GM12878 (cell line): ENCODE results near the gene CYB5R2. TPM values are rescaled to one million over a fixed set of nuclear protein-coding genes. Genes with fewer than 3 reads are reported as not detected.

Experiments
- ATAC-seq: fragments of 200-7000 bp; cut with Tn5 transposase; 3 replicates; pipeline ENCODE4 v1.9.1; 2020; ENCODE audit warnings: mild to moderate bottlenecking, moderate library complexity
- BruUV-seq: library from RNA; stranded (reverse); fragments of 400-500 nt; replicated peaks from 2 replicates; lab custom pipeline; 2021; lab: Mats Ljungman, UMichigan
- CTCF ChIA-PET: fragments of 300-600 bp; sonication (Branson Sonifier 250); formaldehyde crosslinking; extraction: SDS; loops from one replicate; lab custom pipeline; 2021; ENCODE audit warnings: inconsistent platforms; lab: Yijun Ruan, JAX
- POLR2A ChIA-PET: fragments of 350-600 bp; formaldehyde crosslinking; extraction: SDS; loops from one replicate; lab custom pipeline; 2021; ENCODE audit warnings: inconsistent platforms; lab: Charles Lee
- RAD21 ChIA-PET: fragments of 300-600 bp; sonication (Branson Sonifier 250); formaldehyde crosslinking; loops from one replicate; lab custom pipeline; 2023; ENCODE audit warnings: antibody characterized with exemption; ENCODE audit not compliant: unreplicated experiment; lab: Charles Lee
- SMC1A ChIA-PET: fragments of 300-600 bp; sonication (Branson Sonifier 250); formaldehyde crosslinking; loops from one replicate; lab custom pipeline; 2023; ENCODE audit not compliant: unreplicated experiment, uncharacterized antibody; lab: Charles Lee
- DNase-seq: peaks from one replicate; pipeline ENCODE4 v3.0.0-alpha.2; 2011; ENCODE audit warnings: low read depth, low spot score
- FAIRE-seq: peaks from 3 replicates; lab custom pipeline; 2011; peaks lifted over from hg19 to GRCh38; lab: Jason Lieb, UNC
- H2AFZ ChIP-seq: 2 replicates; pipeline ENCODE4 v1.6.0; 2011; ENCODE audit warnings: low read depth, low read length, control low read depth; ENCODE audit not compliant: control insufficient read depth
- H3K27ac ChIP-seq: 2 replicates; pipeline ENCODE4 v1.5.1; 2011; ENCODE audit warnings: control low read depth; ENCODE audit not compliant: control insufficient read depth, insufficient read depth
- H3K27me3 ChIP-seq, 2 experiments: replicated peaks in 1 of 2; 2 replicates each; pipeline versions ENCODE4 v1.6.0 to v1.6.1; 2011; ENCODE audit warnings: low read length in 1 of 2; ENCODE audit not compliant: control insufficient read depth in 2 of 2, insufficient read depth in 2 of 2
- H3K36me3 ChIP-seq, 2 experiments: 2 replicates each; pipeline ENCODE4 v1.5.1; 2011; ENCODE audit warnings: low read length in 1 of 2; ENCODE audit not compliant: control insufficient read depth in 2 of 2, insufficient read depth in 2 of 2
- H3K4me1 ChIP-seq: 2 replicates; pipeline ENCODE4 v1.6.1; 2011; ENCODE audit warnings: mild to moderate bottlenecking, low read length, moderate library complexity, mixed read lengths; ENCODE audit not compliant: control insufficient read depth, insufficient read depth
- H3K4me2 ChIP-seq: 2 replicates; pipeline ENCODE4 v1.6.0; 2011; ENCODE audit warnings: control low read depth; ENCODE audit not compliant: control insufficient read depth, insufficient read depth
- H3K4me3 ChIP-seq: fragments of 200-600 bp; sonication (generic); 2 replicates; pipeline ENCODE4 v1.5.1; 2016
- H3K79me2 ChIP-seq: 2 replicates; pipeline ENCODE4 v1.6.0; 2011; ENCODE audit warnings: low read length; ENCODE audit not compliant: control insufficient read depth, insufficient read depth
- H3K9ac ChIP-seq: 2 replicates; pipeline ENCODE4 v1.8.0; 2011; ENCODE audit warnings: low read length, control low read depth, mixed read lengths; ENCODE audit not compliant: control insufficient read depth, insufficient read depth
- H3K9me3 ChIP-seq: replicated peaks from 3 replicates; pipeline ENCODE4 v1.5.1; 2011; ENCODE audit warnings: mild to moderate bottlenecking, low read length; ENCODE audit not compliant: control insufficient read depth, insufficient read depth
- H4K20me1 ChIP-seq: 2 replicates; pipeline ENCODE4 v1.6.0; 2011; ENCODE audit not compliant: control insufficient read depth, insufficient read depth
- BCL11A ChIP-seq: IDR thresholded peaks from 2 replicates; pipeline ENCODE4 v1.6.1; 2011; ENCODE audit warnings: low read depth, low read length
- CHD4 ChIP-seq: fragments of 200-600 bp; sonication (generic); IDR thresholded peaks from 2 replicates; pipeline ENCODE4 v1.6.1; 2016; ENCODE audit warnings: mild to moderate bottlenecking
- LARP7 ChIP-seq: fragments of 450-650 bp; IDR thresholded peaks from 2 replicates; pipeline ENCODE4 v1.6.1; 2017; ENCODE audit warnings: mild to moderate bottlenecking
- MEF2A ChIP-seq: IDR thresholded peaks from 2 replicates; pipeline ENCODE4 v1.6.1; 2011; ENCODE audit warnings: low read depth, mild to moderate bottlenecking, low read length, moderate library complexity; ENCODE audit not compliant: insufficient read depth
- PAX5 ChIP-seq: IDR thresholded peaks from 2 replicates; pipeline ENCODE4 v1.6.1; 2011; ENCODE audit warnings: low read depth, low read length, borderline replicate concordance
- RFX5 ChIP-seq: IDR thresholded peaks from 2 replicates; pipeline ENCODE4 v1.6.1; 2011; ENCODE audit warnings: low read depth, low read length, improper control_type of control experiment
- RUNX3 ChIP-seq: IDR thresholded peaks from 2 replicates; pipeline ENCODE4 v1.6.1; 2012; ENCODE audit warnings: low read length, inconsistent platforms
- SMC3 ChIP-seq: IDR thresholded peaks from 2 replicates; pipeline ENCODE4 v1.6.1; 2011; ENCODE audit warnings: low read length, improper control_type of control experiment, borderline replicate concordance
- ZNF274 ChIP-seq: IDR thresholded peaks from one replicate; pipeline ENCODE4 v1.8.0; 2011; ENCODE audit not compliant: insufficient read length, insufficient read depth
- WGBS: methylation state at CpG from one replicate; pipeline ENCODE4 v1.1.6; 2016; ENCODE audit warnings: low lambda C conversion rate; ENCODE audit not compliant: insufficient replicate concordance, insufficient coverage; ENCODE audit errors: missing lambda C conversion rate; 5-methylcytosine and 5-hydroxymethylcytosine counted together
- in situ Hi-C: fragments of 300-500 bp; cut with MboI; formaldehyde crosslinking; loops from 9 replicates; pipeline ENCODE4 v1.14.3; 2018; ENCODE audit warnings: mixed read lengths
- intact Hi-C: fragments of 100-400 bp; cut with micrococcal nuclease; formaldehyde crosslinking; loops from one replicate; pipeline ENCODE4 v1.14.2; 2022; ENCODE audit not compliant: unreplicated experiment
- polyA plus RNA-seq, 11 experiments: library from polyadenylated mRNA; depleted of rRNA in 4 of 11; unstranded in 6 of 11; stranded (reverse) in 5 of 11; fragments of >200 nt; fragmentation: Nextera tagmentation in 4 of 11; fragmentation: Illumina TruSeq in 1 of 11; extraction: Ambion mirVana in 4 of 11; extraction: Trizol in 1 of 11; gene quantifications; 1 replicate in 1 of 11; 2 replicates in 10 of 11; pipeline versions ENCODE4 v1.2.1 to v1.2.3, GENCODE V29; 2011 to 2016; ENCODE audit warnings: inconsistent platforms in 2 of 11, missing spikeins in 2 of 11, low read depth in 1 of 11
- total RNA-seq, 4 experiments: library from RNA; depleted of rRNA in 3 of 4; stranded (reverse); fragments of >200 nt in 3 of 4; fragmentation: Illumina TruSeq in 1 of 4; extraction: Trizol in 1 of 4; gene quantifications; 2 replicates each; pipeline versions ENCODE4 v1.2.1 to v1.2.3, GENCODE V29; 2013 to 2021
- TF ChIP-seq, protein P1 (sequence below): fragments of 450-650 bp; formaldehyde crosslinking; IDR thresholded peaks from 2 replicates; pipeline ENCODE4 v1.5.0; 2022; ENCODE audit warnings: mild to moderate bottlenecking, missing genetic modification characterization
- TF ChIP-seq, protein P2 (sequence below): fragments of 450-650 bp; formaldehyde crosslinking; IDR thresholded peaks from 2 replicates; pipeline ENCODE4 v1.4.0; 2020; ENCODE audit warnings: mild to moderate bottlenecking, moderate library complexity
- TF ChIP-seq, protein P3 (sequence below): fragments of 450-650 bp; IDR thresholded peaks from 2 replicates; pipeline ENCODE4 v1.6.1; 2018; ENCODE audit warnings: borderline replicate concordance, mild to moderate bottlenecking; ENCODE audit not compliant: partially characterized antibody
- TF ChIP-seq, protein P4 (sequence below): IDR thresholded peaks from 2 replicates; pipeline ENCODE4 v1.6.1; 2012; ENCODE audit warnings: low read length, inconsistent platforms

CYB5R2 gene
- total and polyA plus RNA-seq, 10 of the 15 experiments (the other 5 are each of a cell fraction or from before 2014, with no cell fraction given) = 21.0 to 111 (median 70.4) TPM

DNA sequence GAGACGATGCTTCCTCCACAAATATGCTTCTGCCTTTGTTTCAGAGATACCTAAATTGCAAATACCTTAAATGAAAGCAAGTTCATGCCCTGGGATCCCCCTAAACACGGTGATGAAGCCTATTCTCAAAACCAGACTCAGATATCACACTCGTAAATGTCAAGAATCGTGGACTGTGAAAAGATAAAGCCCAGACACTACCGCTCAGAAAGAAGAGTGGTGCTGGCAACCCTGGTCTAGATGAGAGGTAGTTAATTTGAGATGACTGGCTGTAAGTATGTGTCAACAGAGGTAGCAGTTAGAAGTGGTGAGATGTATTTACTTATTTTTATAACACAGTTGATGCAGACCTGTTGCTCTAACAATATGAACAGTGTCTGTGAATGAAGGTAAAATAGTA is 30.4 kb upstream of the CYB5R2 start:
- no peaks in the 10 kb centered on the region for H3K36me3 ChIP-seq
- no peaks in the 10 kb centered on the region for H3K9me3 ChIP-seq
- H4K20me1 ChIP-seq = no peaks in the 10 kb centered on the region
- RAD21 ChIA-PET = no interaction called here
- no peak overlapping the region for H2AFZ ChIP-seq
- H3K4me3 ChIP-seq = no peak overlapping the region
- in situ Hi-C loops (no loop called here), intact Hi-C loops (no loop called here)
- H3K79me2 ChIP-seq = no peaks in the 10 kb centered on the region
- TF ChIP-seq LARP7 (no peak), MEF2A (no peak), BCL11A (no peak), RFX5 (no peak), RUNX3 (no peak), SMC3 (no peak), CHD4 (no peak), ZNF274 (no peak), PAX5 (no peak)
- TF ChIP-seq, protein P1, sequence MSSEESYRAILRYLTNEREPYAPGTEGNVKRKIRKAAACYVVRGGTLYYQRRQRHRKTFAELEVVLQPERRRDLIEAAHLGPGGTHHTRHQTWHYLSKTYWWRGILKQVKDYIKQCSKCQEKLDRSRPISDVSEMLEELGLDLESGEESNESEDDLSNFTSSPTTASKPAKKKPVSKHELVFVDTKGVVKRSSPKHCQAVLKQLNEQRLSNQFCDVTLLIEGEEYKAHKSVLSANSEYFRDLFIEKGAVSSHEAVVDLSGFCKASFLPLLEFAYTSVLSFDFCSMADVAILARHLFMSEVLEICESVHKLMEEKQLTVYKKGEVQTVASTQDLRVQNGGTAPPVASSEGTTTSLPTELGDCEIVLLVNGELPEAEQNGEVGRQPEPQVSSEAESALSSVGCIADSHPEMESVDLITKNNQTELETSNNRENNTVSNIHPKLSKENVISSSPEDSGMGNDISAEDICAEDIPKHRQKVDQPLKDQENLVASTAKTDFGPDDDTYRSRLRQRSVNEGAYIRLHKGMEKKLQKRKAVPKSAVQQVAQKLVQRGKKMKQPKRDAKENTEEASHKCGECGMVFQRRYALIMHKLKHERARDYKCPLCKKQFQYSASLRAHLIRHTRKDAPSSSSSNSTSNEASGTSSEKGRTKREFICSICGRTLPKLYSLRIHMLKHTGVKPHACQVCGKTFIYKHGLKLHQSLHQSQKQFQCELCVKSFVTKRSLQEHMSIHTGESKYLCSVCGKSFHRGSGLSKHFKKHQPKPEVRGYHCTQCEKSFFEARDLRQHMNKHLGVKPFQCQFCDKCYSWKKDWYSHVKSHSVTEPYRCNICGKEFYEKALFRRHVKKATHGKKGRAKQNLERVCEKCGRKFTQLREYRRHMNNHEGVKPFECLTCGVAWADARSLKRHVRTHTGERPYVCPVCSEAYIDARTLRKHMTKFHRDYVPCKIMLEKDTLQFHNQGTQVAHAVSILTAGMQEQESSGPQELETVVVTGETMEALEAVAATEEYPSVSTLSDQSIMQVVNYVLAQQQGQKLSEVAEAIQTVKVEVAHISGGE (CRISPR knock-in tag) = no peak
- TF ChIP-seq, protein P2, sequence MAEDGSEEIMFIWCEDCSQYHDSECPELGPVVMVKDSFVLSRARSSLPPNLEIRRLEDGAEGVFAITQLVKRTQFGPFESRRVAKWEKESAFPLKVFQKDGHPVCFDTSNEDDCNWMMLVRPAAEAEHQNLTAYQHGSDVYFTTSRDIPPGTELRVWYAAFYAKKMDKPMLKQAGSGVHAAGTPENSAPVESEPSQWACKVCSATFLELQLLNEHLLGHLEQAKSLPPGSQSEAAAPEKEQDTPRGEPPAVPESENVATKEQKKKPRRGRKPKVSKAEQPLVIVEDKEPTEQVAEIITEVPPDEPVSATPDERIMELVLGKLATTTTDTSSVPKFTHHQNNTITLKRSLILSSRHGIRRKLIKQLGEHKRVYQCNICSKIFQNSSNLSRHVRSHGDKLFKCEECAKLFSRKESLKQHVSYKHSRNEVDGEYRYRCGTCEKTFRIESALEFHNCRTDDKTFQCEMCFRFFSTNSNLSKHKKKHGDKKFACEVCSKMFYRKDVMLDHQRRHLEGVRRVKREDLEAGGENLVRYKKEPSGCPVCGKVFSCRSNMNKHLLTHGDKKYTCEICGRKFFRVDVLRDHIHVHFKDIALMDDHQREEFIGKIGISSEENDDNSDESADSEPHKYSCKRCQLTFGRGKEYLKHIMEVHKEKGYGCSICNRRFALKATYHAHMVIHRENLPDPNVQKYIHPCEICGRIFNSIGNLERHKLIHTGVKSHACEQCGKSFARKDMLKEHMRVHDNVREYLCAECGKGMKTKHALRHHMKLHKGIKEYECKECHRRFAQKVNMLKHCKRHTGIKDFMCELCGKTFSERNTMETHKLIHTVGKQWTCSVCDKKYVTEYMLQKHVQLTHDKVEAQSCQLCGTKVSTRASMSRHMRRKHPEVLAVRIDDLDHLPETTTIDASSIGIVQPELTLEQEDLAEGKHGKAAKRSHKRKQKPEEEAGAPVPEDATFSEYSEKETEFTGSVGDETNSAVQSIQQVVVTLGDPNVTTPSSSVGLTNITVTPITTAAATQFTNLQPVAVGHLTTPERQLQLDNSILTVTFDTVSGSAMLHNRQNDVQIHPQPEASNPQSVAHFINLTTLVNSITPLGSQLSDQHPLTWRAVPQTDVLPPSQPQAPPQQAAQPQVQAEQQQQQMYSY (CRISPR knock-in tag) = no peak
- TF ChIP-seq, protein P3, sequence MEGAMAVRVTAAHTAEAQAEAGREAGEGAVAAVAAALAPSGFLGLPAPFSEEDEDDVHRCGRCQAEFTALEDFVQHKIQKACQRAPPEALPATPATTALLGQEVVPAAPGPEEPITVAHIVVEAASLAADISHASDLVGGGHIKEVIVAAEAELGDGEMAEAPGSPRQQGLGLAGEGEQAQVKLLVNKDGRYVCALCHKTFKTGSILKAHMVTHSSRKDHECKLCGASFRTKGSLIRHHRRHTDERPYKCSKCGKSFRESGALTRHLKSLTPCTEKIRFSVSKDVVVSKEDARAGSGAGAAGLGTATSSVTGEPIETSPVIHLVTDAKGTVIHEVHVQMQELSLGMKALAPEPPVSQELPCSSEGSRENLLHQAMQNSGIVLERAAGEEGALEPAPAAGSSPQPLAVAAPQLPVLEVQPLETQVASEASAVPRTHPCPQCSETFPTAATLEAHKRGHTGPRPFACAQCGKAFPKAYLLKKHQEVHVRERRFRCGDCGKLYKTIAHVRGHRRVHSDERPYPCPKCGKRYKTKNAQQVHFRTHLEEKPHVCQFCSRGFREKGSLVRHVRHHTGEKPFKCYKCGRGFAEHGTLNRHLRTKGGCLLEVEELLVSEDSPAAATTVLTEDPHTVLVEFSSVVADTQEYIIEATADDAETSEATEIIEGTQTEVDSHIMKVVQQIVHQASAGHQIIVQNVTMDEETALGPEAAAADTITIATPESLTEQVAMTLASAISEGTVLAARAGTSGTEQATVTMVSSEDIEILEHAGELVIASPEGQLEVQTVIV = no peak
- TF ChIP-seq, protein P4, sequence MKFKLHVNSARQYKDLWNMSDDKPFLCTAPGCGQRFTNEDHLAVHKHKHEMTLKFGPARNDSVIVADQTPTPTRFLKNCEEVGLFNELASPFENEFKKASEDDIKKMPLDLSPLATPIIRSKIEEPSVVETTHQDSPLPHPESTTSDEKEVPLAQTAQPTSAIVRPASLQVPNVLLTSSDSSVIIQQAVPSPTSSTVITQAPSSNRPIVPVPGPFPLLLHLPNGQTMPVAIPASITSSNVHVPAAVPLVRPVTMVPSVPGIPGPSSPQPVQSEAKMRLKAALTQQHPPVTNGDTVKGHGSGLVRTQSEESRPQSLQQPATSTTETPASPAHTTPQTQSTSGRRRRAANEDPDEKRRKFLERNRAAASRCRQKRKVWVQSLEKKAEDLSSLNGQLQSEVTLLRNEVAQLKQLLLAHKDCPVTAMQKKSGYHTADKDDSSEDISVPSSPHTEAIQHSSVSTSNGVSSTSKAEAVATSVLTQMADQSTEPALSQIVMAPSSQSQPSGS = no peak
- SMC1A ChIA-PET = no interaction called here
- H3K4me1 ChIP-seq = no peaks in the 10 kb centered on the region
- H3K4me2 ChIP-seq = no peak overlapping the region
- DNase-seq = no peak
- no TSS peak for BruUV-seq
- peaks cover 0 to 5% of the 10 kb centered on the region in 2 experiments; a peak in 1 of 4 replicates for H3K27me3 ChIP-seq
- H3K27ac ChIP-seq = no peak overlapping the region
- FAIRE-seq = no peak
- WGBS = 19% methylated on average over 5 of the region's 5 CpGs
- CTCF ChIA-PET = no interaction called here
- no peak overlapping the region for H3K9ac ChIP-seq
- ATAC-seq = no peak
- POLR2A ChIA-PET = no interaction called here
